HepG2 (cell line): Measurements from ENCODE around the gene GALNT5. TPM values are rescaled to one million over a fixed set of nuclear protein-coding genes. Genes with fewer than 3 reads are reported as not detected.

Experiments
- ATAC-seq: fragments of 200-7000 bp; cut with Tn5 transposase; 3 replicates; pipeline ENCODE4 v1.9.1; 2020; ENCODE audit warnings: mild to moderate bottlenecking, moderate library complexity
- BruUV-seq: library from RNA; stranded (reverse); fragments of 400-500 nt; replicated peaks from 2 replicates; lab custom pipeline; 2021; lab: Mats Ljungman, UMichigan
- CTCF ChIA-PET: fragments of 300-600 bp; formaldehyde crosslinking; extraction: SDS; loops from one replicate; lab custom pipeline; 2021; ENCODE audit warnings: low total read pairs, inconsistent platforms, low intra/inter-chr PET ratio; lab: Yijun Ruan, JAX
- POLR2A ChIA-PET: fragments of 350-600 bp; sonication (Branson Sonifier 250); formaldehyde crosslinking; loops from one replicate; lab custom pipeline; 2020; ENCODE audit warnings: antibody characterized with exemption, inconsistent platforms; lab: Yijun Ruan, JAX
- DNase-seq: peaks from one replicate; pipeline ENCODE4 v3.0.0-alpha.2; 2015; ENCODE audit warnings: low spot score
- FAIRE-seq: peaks from 3 replicates; lab custom pipeline; 2011; peaks lifted over from hg19 to GRCh38; lab: Jason Lieb, UNC
- H2AFZ ChIP-seq: one replicate; pipeline ENCODE4 v1.6.1; 2011; ENCODE audit warnings: low read length, inconsistent platforms
- H3K27ac ChIP-seq: fragments of 300-600 bp; 3 replicates; pipeline ENCODE4 v1.8.0; 2011; ENCODE audit warnings: mixed run types, mild to moderate bottlenecking, mixed read lengths, low read length, inconsistent platforms; ENCODE audit not compliant: insufficient read depth; ENCODE audit errors: extremely low read length
- H3K27me3 ChIP-seq, 2 experiments: fragments of 200-600 bp in 1 of 2; 2 replicates in 1 of 2; 3 replicates in 1 of 2; pipeline versions ENCODE4 v1.6.0 to v1.8.0; 2011; ENCODE audit warnings: low read length in 2 of 2, mild to moderate bottlenecking in 2 of 2, moderate library complexity in 2 of 2, inconsistent platforms in 1 of 2; ENCODE audit not compliant: insufficient read depth in 2 of 2, control insufficient read depth in 1 of 2
- H3K36me3 ChIP-seq, 2 experiments: fragments of 200-600 bp in 1 of 2; replicated peaks in 1 of 2; 2 replicates in 1 of 2; 3 replicates in 1 of 2; pipeline versions ENCODE4 v1.5.1 to v1.8.0; 2011; ENCODE audit warnings: low read length in 2 of 2, inconsistent platforms in 1 of 2; ENCODE audit not compliant: insufficient read depth in 2 of 2, control insufficient read depth in 1 of 2
- H3K4me1 ChIP-seq: 2 replicates; pipeline ENCODE4 v1.5.1; 2012; ENCODE audit warnings: low read length, inconsistent platforms; ENCODE audit not compliant: insufficient read depth
- H3K4me2 ChIP-seq: 2 replicates; pipeline ENCODE4 v1.6.0; 2011; ENCODE audit warnings: low read depth, low read length, inconsistent platforms
- H3K4me3 ChIP-seq, 3 experiments: fragments of 200-600 bp in 1 of 3; sonication (generic), shearing (Covaris generic) in 1 of 3; replicated peaks in 1 of 3; 2 replicates each; pipeline ENCODE4 v1.5.1; 2011 to 2016; ENCODE audit warnings: low read length in 3 of 3, inconsistent platforms in 2 of 3, low read depth in 2 of 3, mild to moderate bottlenecking in 2 of 3, control low read depth in 1 of 3, mixed read lengths in 1 of 3; ENCODE audit not compliant: insufficient read depth in 1 of 3
- H3K79me2 ChIP-seq: one replicate; pipeline ENCODE4 v1.6.1; 2011; ENCODE audit warnings: low read length, inconsistent platforms; ENCODE audit not compliant: insufficient read depth
- H3K9ac ChIP-seq: 2 replicates; pipeline ENCODE4 v1.6.0; 2011; ENCODE audit warnings: mild to moderate bottlenecking, low read depth, low read length, inconsistent platforms; ENCODE audit not compliant: insufficient read depth
- H3K9me3 ChIP-seq: 2 replicates; pipeline ENCODE4 v1.5.1; 2012; ENCODE audit warnings: mild to moderate bottlenecking, low read length
- H4K20me1 ChIP-seq: 2 replicates; pipeline ENCODE4 v1.6.0; 2011; ENCODE audit warnings: inconsistent platforms, mild to moderate bottlenecking, low read length, moderate library complexity; ENCODE audit not compliant: insufficient read depth
- FOXO4 ChIP-seq: sonication (generic); formaldehyde crosslinking; conservative IDR thresholded peaks from 2 replicates; pipeline ENCODE4 v1.8.1; 2023; ENCODE audit warnings: missing genetic modification reagents
- KDM5B ChIP-seq: sonication (generic); formaldehyde crosslinking; IDR thresholded peaks from 2 replicates; pipeline ENCODE4 v1.4.0; 2020; ENCODE audit warnings: missing genetic modification reagents, mild to moderate bottlenecking, borderline replicate concordance
- MTF2 ChIP-seq: sonication (generic); formaldehyde crosslinking; IDR thresholded peaks from 2 replicates; pipeline ENCODE4 v1.5.0; 2020; ENCODE audit warnings: missing genetic modification reagents, borderline replicate concordance
- NR2C2 ChIP-seq: sonication (generic); formaldehyde crosslinking; IDR thresholded peaks from 2 replicates; pipeline ENCODE4 v1.4.0; 2020; ENCODE audit warnings: missing genetic modification reagents, mild to moderate bottlenecking, moderate library complexity, borderline replicate concordance
- SCMH1 ChIP-seq: sonication (generic); formaldehyde crosslinking; IDR thresholded peaks from 2 replicates; pipeline ENCODE4 v1.9.0; 2021; ENCODE audit warnings: missing genetic modification reagents, mild to moderate bottlenecking, borderline replicate concordance
- THYN1 ChIP-seq: sonication (generic); formaldehyde crosslinking; IDR thresholded peaks from 2 replicates; pipeline ENCODE4 v1.8.1; 2023; ENCODE audit warnings: low read depth, mild to moderate bottlenecking, moderate library complexity, missing genetic modification reagents, borderline replicate concordance
- TOE1 ChIP-seq: sonication (generic); formaldehyde crosslinking; IDR thresholded peaks from 2 replicates; pipeline ENCODE4 v1.4.0; 2020; ENCODE audit warnings: mild to moderate bottlenecking, missing genetic modification reagents
- ZNF264 ChIP-seq: sonication (generic); formaldehyde crosslinking; IDR thresholded peaks from 2 replicates; pipeline ENCODE4 v1.4.0; 2020; ENCODE audit warnings: missing genetic modification reagents
- ZNF326 ChIP-seq: sonication (generic); formaldehyde crosslinking; IDR thresholded peaks from 2 replicates; pipeline ENCODE4 v1.4.0; 2020; ENCODE audit warnings: missing genetic modification reagents, borderline replicate concordance
- ZNF784 ChIP-seq: sonication (generic); formaldehyde crosslinking; IDR thresholded peaks from 2 replicates; pipeline ENCODE4 v1.5.1; 2020; ENCODE audit warnings: missing genetic modification reagents, mild to moderate bottlenecking, borderline replicate concordance
- WGBS: methylation state at CpG from one replicate; pipeline ENCODE4 v1.1.6; 2017; ENCODE audit warnings: low lambda C conversion rate; 5-methylcytosine and 5-hydroxymethylcytosine counted together
- in situ Hi-C: cut with HindIII; loops from 2 replicates; pipeline ENCODE4 v1.10.0; 2017; ENCODE audit warnings: low pct_unique_long_range_greater_than_20kb; ENCODE audit not compliant: extremely low pct_ligation_motif_present
- intact Hi-C: fragments of 100-400 bp; cut with micrococcal nuclease; formaldehyde crosslinking; loops from one replicate; pipeline ENCODE4 v1.10.0; 2022; ENCODE audit not compliant: unreplicated experiment
- polyA plus RNA-seq, 8 experiments: library from polyadenylated mRNA; depleted of rRNA in 3 of 8; stranded (reverse) in 7 of 8; unstranded in 1 of 8; fragments of >200 nt; fragmentation: Illumina TruSeq in 4 of 8; extraction: Trizol in 4 of 8; gene quantifications; 2 replicates each; pipeline versions ENCODE4 v1.2.1 to v1.2.3, GENCODE V29; 2011 to 2016; ENCODE audit warnings: low read depth in 4 of 8, missing spikeins in 1 of 8, mixed read lengths in 1 of 8; ENCODE audit not compliant: insufficient read depth in 1 of 8
- total RNA-seq, 5 experiments: library from RNA; depleted of rRNA; stranded (reverse); fragments of >200 nt; fragmentation: Illumina TruSeq; extraction: Trizol; gene quantifications; 2 replicates each; pipeline ENCODE4 v1.2.3, GENCODE V29; 2016; ENCODE audit warnings: low read depth in 1 of 5
- TF ChIP-seq, protein P1 (sequence below): sonication (generic); formaldehyde crosslinking; IDR thresholded peaks from 2 replicates; pipeline ENCODE4 v1.5.1; 2020; ENCODE audit warnings: mild to moderate bottlenecking, missing genetic modification reagents, borderline replicate concordance

GALNT5 gene
- total and polyA plus RNA-seq, 2 of the 13 experiments (the other 11 are each of a cell fraction or from before 2014, with no cell fraction given) = not detected

DNA sequence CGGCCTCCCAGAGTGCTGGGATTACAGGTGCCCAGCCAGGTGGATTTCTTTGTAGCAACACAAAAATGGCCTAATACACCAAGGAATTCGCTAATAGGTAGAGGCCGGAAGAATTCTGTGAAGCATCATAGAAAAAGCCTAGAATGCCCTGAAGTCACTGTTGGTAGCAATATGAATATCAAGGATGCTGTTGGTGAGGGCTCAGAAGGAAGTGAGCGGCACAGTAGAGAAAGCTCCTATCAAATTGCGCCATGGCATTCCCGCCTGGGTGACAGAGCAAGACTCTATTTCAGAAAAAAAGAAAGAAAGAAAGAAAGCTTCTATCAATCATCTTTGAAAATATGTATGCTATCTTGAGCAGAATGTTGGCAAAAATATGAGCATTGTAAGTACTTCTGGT, 23.8 kb downstream of the GALNT5 start:
- Histone ChIP-seq H3K4me1 (no peaks in the 10 kb centered on the region), H4K20me1 (no peaks in the 10 kb centered on the region), H3K79me2 (no peaks in the 10 kb centered on the region), H3K36me3 (no peaks in the 10 kb centered on the region), H3K27ac (no peak overlapping the region), H3K9me3 (no peaks in the 10 kb centered on the region), H3K9ac (no peak overlapping the region), H3K4me3 (no peak overlapping the region), H2AFZ (no peak overlapping the region), H3K4me2 (no peak overlapping the region), H3K27me3 (no peaks in the 10 kb centered on the region)
- in situ Hi-C loops (no loop called here), intact Hi-C loops (no loop called here)
- FAIRE-seq (no peak), ATAC-seq (no peak), DNase-seq (no peak)
- WGBS = 44% methylated on average over 6 of the region's 6 CpGs
- POLR2A ChIA-PET = no interaction called here
- TF ChIP-seq ZNF264 (CRISPR knock-in tag) = no peak
- CTCF ChIA-PET = no interaction called here
- BruUV-seq = no TSS peak

- FAIRE-seq (no peak), DNase-seq (no peak), ATAC-seq (no peak)
- in situ Hi-C loops (no loop called here), intact Hi-C loops (no loop called here)
- Histone ChIP-seq H3K9me3 (no peaks in the 10 kb centered on the region), H3K9ac (no peak overlapping the region), H3K79me2 (no peaks in the 10 kb centered on the region), H3K27me3 (no peaks in the 10 kb centered on the region), H3K4me1 (no peaks in the 10 kb centered on the region), H3K4me3 (no peak overlapping the region), H3K27ac (no peak overlapping the region), H3K4me2 (no peak overlapping the region), H3K36me3 (no peaks in the 10 kb centered on the region), H4K20me1 (no peaks in the 10 kb centered on the region), H2AFZ (no peak overlapping the region)
- BruUV-seq = no TSS peak
- ChIA-PET CTCF (no interaction called here), POLR2A (no interaction called here)
- 2% methylated on average over 2 of the region's 2 CpGs for WGBS
- TF ChIP-seq ZNF326 (CRISPR knock-in tag) = no peak
- no peak for TF ChIP-seq KDM5B (CRISPR knock-in tag)
- no peak for TF ChIP-seq SCMH1 (CRISPR knock-in tag)
- TF ChIP-seq, protein P1, sequence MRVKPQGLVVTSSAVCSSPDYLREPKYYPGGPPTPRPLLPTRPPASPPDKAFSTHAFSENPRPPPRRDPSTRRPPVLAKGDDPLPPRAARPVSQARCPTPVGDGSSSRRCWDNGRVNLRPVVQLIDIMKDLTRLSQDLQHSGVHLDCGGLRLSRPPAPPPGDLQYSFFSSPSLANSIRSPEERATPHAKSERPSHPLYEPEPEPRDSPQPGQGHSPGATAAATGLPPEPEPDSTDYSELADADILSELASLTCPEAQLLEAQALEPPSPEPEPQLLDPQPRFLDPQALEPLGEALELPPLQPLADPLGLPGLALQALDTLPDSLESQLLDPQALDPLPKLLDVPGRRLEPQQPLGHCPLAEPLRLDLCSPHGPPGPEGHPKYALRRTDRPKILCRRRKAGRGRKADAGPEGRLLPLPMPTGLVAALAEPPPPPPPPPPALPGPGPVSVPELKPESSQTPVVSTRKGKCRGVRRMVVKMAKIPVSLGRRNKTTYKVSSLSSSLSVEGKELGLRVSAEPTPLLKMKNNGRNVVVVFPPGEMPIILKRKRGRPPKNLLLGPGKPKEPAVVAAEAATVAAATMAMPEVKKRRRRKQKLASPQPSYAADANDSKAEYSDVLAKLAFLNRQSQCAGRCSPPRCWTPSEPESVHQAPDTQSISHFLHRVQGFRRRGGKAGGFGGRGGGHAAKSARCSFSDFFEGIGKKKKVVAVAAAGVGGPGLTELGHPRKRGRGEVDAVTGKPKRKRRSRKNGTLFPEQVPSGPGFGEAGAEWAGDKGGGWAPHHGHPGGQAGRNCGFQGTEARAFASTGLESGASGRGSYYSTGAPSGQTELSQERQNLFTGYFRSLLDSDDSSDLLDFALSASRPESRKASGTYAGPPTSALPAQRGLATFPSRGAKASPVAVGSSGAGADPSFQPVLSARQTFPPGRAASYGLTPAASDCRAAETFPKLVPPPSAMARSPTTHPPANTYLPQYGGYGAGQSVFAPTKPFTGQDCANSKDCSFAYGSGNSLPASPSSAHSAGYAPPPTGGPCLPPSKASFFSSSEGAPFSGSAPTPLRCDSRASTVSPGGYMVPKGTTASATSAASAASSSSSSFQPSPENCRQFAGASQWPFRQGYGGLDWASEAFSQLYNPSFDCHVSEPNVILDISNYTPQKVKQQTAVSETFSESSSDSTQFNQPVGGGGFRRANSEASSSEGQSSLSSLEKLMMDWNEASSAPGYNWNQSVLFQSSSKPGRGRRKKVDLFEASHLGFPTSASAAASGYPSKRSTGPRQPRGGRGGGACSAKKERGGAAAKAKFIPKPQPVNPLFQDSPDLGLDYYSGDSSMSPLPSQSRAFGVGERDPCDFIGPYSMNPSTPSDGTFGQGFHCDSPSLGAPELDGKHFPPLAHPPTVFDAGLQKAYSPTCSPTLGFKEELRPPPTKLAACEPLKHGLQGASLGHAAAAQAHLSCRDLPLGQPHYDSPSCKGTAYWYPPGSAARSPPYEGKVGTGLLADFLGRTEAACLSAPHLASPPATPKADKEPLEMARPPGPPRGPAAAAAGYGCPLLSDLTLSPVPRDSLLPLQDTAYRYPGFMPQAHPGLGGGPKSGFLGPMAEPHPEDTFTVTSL (CRISPR knock-in tag) = no peak
- no peak for TF ChIP-seq ZNF784
- TF ChIP-seq MTF2 (CRISPR knock-in tag) = no peak
- no peak for TF ChIP-seq NR2C2
- TF ChIP-seq FOXO4 (CRISPR knock-in tag) = no peak
- no peak for TF ChIP-seq THYN1 (CRISPR knock-in tag)
- no peak for TF ChIP-seq TOE1
Observed at GRCh38 chr2:157283468-157283867, 26.0 kb downstream of the GALNT5 start.
